ENCODE measurements around the gene CCDC7. TPM values are rescaled to one million over a fixed set of nuclear protein-coding genes. Genes with fewer than 3 reads are reported as not detected.
"Not testable (repeated sequence)": the region's sequence is repeated elsewhere in the genome, so short reads cannot be mapped to it uniquely, and the experiment has no call there.

Gene CCDC7
- total and polyA plus RNA-seq, 12 donors = 1.8 to 31.2 (median 16.9) TPM

DNA sequence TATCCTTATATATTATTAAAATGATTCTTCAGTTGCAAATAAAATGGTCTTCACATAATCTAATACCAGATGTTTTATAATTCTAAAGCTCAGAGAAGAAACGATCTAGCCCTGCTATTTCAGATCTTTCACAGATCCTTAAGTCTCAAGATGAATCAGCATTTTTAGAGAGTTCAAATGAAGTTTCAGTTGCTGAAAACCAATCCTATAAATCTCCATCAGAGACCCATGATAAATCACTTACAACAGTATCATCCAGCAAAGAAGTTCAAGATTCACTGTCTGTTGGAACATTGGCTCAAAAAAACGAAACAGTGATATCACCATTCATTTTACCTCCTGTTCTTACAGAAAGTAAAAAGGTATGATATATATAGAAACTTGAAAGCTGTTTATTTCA lies 137.0 kb downstream of the CCDC7 start:
- Histone ChIP-seq H3K4me1 (replicated peaks in 1 of 2) (peaks cover 3 to 9% of the 10 kb centered on the region in 2 donors), H3K9me3 (replicated peaks in 1 of 3) (no peaks in the 10 kb centered on the region), H3K4me3 (no peak overlapping the region), H3K27ac (no peak overlapping the region), H3K27me3 (no peaks in the 10 kb centered on the region), H3K36me3 (replicated peaks in 1 of 2) (no peaks in the 10 kb centered on the region)
- DNase-seq = no peak
- no peak for TF ChIP-seq POLR2A (IDR thresholded peaks at IDR 0.05)
- TF ChIP-seq, protein P1, sequence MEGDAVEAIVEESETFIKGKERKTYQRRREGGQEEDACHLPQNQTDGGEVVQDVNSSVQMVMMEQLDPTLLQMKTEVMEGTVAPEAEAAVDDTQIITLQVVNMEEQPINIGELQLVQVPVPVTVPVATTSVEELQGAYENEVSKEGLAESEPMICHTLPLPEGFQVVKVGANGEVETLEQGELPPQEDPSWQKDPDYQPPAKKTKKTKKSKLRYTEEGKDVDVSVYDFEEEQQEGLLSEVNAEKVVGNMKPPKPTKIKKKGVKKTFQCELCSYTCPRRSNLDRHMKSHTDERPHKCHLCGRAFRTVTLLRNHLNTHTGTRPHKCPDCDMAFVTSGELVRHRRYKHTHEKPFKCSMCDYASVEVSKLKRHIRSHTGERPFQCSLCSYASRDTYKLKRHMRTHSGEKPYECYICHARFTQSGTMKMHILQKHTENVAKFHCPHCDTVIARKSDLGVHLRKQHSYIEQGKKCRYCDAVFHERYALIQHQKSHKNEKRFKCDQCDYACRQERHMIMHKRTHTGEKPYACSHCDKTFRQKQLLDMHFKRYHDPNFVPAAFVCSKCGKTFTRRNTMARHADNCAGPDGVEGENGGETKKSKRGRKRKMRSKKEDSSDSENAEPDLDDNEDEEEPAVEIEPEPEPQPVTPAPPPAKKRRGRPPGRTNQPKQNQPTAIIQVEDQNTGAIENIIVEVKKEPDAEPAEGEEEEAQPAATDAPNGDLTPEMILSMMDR (IDR thresholded peaks at IDR 0.05) = no peak
- WGBS, 4 donors = 48 to 66% (median 52%) methylated on average over 2 of the region's 2 CpGs
- intact Hi-C loops (cut with DNase I) = no loop called here

DNA sequence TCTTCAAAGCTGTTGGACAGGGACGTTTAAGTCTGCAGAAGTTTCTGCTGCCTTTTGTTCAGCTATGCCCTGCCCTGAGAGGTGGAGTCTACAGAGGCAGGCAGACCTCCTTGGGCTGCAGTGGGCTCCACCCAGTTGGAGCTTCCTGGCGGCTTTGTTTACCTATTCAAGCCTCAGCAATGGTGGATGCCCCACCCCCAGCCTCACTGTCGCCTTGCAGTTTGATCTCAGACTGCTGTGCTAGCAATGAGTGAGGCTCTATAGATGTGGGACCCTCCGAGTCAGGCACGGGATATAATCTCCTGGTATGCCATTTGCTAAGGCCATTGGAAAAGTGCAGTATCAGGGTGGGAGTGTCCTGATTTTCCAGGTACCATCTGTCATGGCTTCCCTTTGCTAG lies 152.1 kb downstream of the CCDC7 start:
- H3K9me3 ChIP-seq (replicated peaks in 1 of 3); H3K36me3 ChIP-seq (replicated peaks in 1 of 2); DNase-seq; H3K27ac ChIP-seq; H3K4me3 ChIP-seq; H3K4me1 ChIP-seq (replicated peaks in 1 of 2); intact Hi-C loops (cut with DNase I); H3K27me3 ChIP-seq: not testable (repeated sequence)
- WGBS, 4 donors = 85 to 96% (median 87%) methylated on average over 4 to 5 of the region's 5 CpGs

DNA sequence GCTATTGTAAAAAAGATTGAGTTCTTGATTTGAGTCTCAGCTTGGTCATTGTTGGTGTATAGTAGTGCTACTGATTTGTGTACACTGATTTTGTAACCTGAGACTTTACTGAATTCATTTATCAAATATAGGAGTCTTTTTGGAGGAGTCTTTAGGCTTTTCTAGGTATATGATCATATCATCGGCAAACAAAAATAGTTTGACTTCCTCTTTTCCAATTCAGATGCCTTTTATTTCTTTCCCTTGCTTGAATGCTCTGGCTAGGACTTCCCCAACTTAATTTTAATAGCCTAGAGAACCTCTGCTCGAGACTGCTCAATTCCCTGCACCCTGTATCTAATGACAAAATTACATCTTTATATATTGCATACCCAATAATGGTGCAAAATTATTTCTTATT lies 154.4 kb downstream of the CCDC7 start:
- Histone ChIP-seq H3K4me1 (replicated peaks in 1 of 2) (no peaks in the 10 kb centered on the region), H3K36me3 (replicated peaks in 1 of 2) (no peaks in the 10 kb centered on the region), H3K9me3 (replicated peaks in 1 of 3) (no peaks in the 10 kb centered on the region), H3K27ac (no peak overlapping the region), H3K4me3 (no peak overlapping the region), H3K27me3 (no peaks in the 10 kb centered on the region)
- no peak for TF ChIP-seq POLR2A (IDR thresholded peaks at IDR 0.05)
- intact Hi-C loops (cut with DNase I) = no loop called here
- DNase-seq = no peak
- WGBS, 4 donors = 74 to 80% (median 77%) methylated on average over 2 of the region's 2 CpGs

DNA sequence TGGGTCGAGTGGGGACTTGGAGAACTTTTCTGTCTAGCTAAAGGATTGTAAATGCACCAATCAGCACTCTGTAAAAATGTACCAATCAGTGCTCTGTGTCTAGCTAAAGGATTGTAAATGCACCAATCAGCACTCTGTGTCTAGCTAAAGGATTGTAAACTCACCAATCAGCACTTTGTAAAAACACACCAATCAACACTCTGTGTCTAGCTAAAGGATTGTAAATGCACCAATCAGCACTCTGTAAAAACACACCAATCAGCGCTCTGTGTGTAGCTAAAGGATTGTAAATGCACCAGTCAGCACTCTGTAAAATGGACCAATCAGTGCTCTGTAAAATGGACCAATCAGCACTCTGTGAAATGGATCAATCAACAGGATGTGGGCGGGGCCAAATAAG lies 155.6 kb downstream of the CCDC7 start:
- DNase-seq; H3K36me3 ChIP-seq (replicated peaks in 1 of 2); H3K4me3 ChIP-seq; H3K9me3 ChIP-seq (replicated peaks in 1 of 3); intact Hi-C loops (cut with DNase I); H3K27me3 ChIP-seq; H3K4me1 ChIP-seq (replicated peaks in 1 of 2); H3K27ac ChIP-seq: not testable (repeated sequence)
- 78 to 88% (median 84%) methylated on average over 3 of the region's 3 CpGs for WGBS, 4 donors

DNA sequence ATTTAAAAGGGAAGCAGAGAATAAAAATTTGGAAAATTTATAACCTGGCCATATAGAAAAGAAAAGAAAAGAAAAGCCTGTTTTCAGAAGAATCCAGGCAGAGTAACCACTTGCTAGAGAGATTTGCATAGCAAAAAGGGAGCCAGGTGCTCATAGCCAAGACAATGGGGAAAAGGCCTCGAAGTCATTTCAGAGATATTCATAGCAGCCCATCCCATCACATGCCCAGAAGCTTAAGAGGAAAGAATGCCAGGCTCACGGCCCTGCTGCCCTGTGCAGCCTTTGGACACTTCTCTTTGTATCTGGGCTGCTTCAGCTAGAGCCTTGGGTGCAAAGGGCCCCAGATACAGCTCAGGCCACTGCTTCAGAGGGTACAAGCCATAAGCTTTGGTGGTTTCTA lies 159.8 kb downstream of the CCDC7 start:
- H3K27ac ChIP-seq = no peak overlapping the region
- H3K36me3 ChIP-seq (replicated peaks in 1 of 2) = no peaks in the 10 kb centered on the region
- intact Hi-C loops (cut with DNase I) = no loop called here
- no peaks in the 10 kb centered on the region for H3K9me3 ChIP-seq (replicated peaks in 1 of 3)
- no peaks in the 10 kb centered on the region for H3K27me3 ChIP-seq
- 84 to 96% (median 93%) methylated on average over 2 of the region's 2 CpGs for WGBS, 4 donors
- no peaks in the 10 kb centered on the region for H3K4me1 ChIP-seq (replicated peaks in 1 of 2)
- TF ChIP-seq POLR2A (IDR thresholded peaks at IDR 0.05) = no peak
- TF ChIP-seq, protein P1 (IDR thresholded peaks at IDR 0.05) = no peak
- H3K4me3 ChIP-seq = no peak overlapping the region
- DNase-seq = no peak

DNA sequence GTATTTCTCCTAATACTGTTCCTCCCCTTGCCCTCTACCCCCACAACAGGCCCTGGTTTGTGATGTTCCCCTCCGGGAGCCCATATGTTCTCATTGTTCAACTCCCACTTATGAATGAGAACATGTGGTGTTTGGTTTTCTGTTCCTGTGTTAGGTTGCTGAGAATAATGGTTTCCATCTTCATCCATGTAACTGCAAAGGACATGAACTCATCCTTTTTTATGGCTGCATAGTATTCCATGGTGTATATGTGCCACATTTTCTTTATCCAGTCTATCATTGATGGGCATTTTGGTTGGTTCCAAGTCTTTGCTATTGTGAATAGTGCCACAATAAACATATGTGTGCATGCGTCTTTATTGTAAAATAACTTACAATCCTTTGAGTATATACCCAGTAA lies 164.6 kb downstream of the CCDC7 start:
- H3K27me3 ChIP-seq; DNase-seq; H3K27ac ChIP-seq; H3K9me3 ChIP-seq (replicated peaks in 1 of 3); H3K36me3 ChIP-seq (replicated peaks in 1 of 2); intact Hi-C loops (cut with DNase I); H3K4me3 ChIP-seq; H3K4me1 ChIP-seq (replicated peaks in 1 of 2): not testable (repeated sequence)
- WGBS, 4 donors = 96 to 98% (median 97%) methylated on average over 2 of the region's 2 CpGs

All from adrenal gland (tissue), 12 donors.